Parathyroid adenoma (tissue), 2 donors: ENCODE data around the gene TBC1D13.
A peak's percentile ranks its signal among the peaks of the same experiment; 100 is the strongest.

Experiments
- H2AFZ ChIP-seq: fragments of 300-600 bp; sonication (generic); one replicate; pipeline ENCODE4 v1.7.0; 2017; ENCODE audit warnings: antibody characterized with exemption, mild to moderate bottlenecking
- H3K27ac ChIP-seq: fragments of 300-600 bp; sonication (generic); one replicate; pipeline ENCODE4 v1.7.0; 2017
- H3K27me3 ChIP-seq: fragments of 300-600 bp; sonication (generic); one replicate; pipeline ENCODE4 v1.7.0; 2017; ENCODE audit warnings: low read length; ENCODE audit not compliant: control insufficient read depth, insufficient read depth
- H3K36me3 ChIP-seq: fragments of 300-600 bp; sonication (generic); one replicate; pipeline ENCODE4 v1.7.0; 2017; ENCODE audit warnings: low read length; ENCODE audit not compliant: control insufficient read depth, insufficient read depth
- H3K4me1 ChIP-seq: fragments of 300-600 bp; sonication (generic); one replicate; pipeline ENCODE4 v1.7.0; 2017; ENCODE audit warnings: control low read depth
- H3K4me2 ChIP-seq: fragments of 300-600 bp; sonication (generic); one replicate; pipeline ENCODE4 v1.7.0; 2017; ENCODE audit warnings: low read length
- H3K4me3 ChIP-seq: fragments of 300-600 bp; sonication (generic); one replicate; pipeline ENCODE4 v1.7.0; 2017; ENCODE audit warnings: low read depth, low read length
- H3K79me2 ChIP-seq: fragments of 300-600 bp; sonication (generic); one replicate; pipeline ENCODE4 v1.7.0; 2017; ENCODE audit warnings: control low read depth
- H3K9ac ChIP-seq: fragments of 300-600 bp; sonication (generic); one replicate; pipeline ENCODE4 v1.7.0; 2017; ENCODE audit warnings: mild to moderate bottlenecking
- H3K9me3 ChIP-seq: fragments of 300-600 bp; sonication (generic); one replicate; pipeline ENCODE4 v1.7.0; 2017; ENCODE audit warnings: low read length; ENCODE audit not compliant: control insufficient read depth
- TF ChIP-seq, protein P1 (sequence below): fragments of 300-600 bp; sonication (generic); IDR thresholded peaks from one replicate; pipeline ENCODE4 v1.7.0; 2017; ENCODE audit warnings: antibody characterized with exemption, mild to moderate bottlenecking
- donor health status: primary hyperparathyroidism.

TBC1D13 gene

DNA sequence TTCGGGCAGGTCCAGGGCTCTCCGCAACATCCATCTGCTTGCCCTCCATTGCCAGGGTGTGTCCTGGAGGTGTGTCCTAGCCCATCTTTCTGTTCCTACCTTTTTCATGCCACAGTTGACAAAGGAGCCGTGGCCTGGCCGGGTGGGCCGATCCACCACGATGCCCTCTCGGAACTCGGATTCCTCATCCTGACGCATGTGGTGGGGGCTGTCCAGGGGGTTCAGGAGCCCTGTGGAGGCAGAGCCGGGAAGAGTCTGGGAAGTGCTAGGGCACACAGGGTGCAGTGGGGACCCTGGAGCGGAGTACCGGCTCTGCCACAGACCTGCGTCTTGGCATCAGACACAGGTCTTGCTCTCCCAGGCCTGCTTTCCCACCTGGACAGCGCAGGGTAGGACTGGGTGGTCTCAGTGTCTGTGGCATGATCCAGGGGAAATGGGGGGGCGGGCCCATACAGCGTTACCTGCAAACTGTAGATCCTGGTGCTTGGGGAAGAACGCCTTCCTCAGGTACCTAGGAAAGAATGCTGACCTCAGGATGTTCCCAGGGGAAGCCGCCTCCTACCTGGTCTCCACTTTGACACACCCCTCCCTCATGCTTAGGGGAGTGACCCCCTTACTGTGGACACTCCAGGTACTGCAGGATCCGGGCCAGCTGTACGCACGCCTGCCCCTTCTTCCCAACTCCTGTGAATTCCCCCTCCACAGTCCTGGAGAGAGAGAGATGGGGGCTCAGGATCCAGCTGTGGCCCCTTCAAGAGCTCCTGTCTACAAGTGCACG lies 39.1 kb downstream of the TBC1D13 start:
- H3K4me3 ChIP-seq: no peak overlapping the region
- no peak overlapping the region for H3K27ac ChIP-seq
- H3K9ac ChIP-seq: no peak overlapping the region
- TF ChIP-seq, protein P1, sequence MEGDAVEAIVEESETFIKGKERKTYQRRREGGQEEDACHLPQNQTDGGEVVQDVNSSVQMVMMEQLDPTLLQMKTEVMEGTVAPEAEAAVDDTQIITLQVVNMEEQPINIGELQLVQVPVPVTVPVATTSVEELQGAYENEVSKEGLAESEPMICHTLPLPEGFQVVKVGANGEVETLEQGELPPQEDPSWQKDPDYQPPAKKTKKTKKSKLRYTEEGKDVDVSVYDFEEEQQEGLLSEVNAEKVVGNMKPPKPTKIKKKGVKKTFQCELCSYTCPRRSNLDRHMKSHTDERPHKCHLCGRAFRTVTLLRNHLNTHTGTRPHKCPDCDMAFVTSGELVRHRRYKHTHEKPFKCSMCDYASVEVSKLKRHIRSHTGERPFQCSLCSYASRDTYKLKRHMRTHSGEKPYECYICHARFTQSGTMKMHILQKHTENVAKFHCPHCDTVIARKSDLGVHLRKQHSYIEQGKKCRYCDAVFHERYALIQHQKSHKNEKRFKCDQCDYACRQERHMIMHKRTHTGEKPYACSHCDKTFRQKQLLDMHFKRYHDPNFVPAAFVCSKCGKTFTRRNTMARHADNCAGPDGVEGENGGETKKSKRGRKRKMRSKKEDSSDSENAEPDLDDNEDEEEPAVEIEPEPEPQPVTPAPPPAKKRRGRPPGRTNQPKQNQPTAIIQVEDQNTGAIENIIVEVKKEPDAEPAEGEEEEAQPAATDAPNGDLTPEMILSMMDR: peak; percentile 17
- H3K4me1 ChIP-seq: no peaks in the 10 kb centered on the region
- H3K27me3 ChIP-seq: no peaks in the 10 kb centered on the region
- no peak overlapping the region for H2AFZ ChIP-seq
- no peaks in the 10 kb centered on the region for H3K36me3 ChIP-seq
- no peaks in the 10 kb centered on the region for H3K9me3 ChIP-seq
- no peaks in the 10 kb centered on the region for H3K79me2 ChIP-seq
- H3K4me2 ChIP-seq: no peak overlapping the region

DNA sequence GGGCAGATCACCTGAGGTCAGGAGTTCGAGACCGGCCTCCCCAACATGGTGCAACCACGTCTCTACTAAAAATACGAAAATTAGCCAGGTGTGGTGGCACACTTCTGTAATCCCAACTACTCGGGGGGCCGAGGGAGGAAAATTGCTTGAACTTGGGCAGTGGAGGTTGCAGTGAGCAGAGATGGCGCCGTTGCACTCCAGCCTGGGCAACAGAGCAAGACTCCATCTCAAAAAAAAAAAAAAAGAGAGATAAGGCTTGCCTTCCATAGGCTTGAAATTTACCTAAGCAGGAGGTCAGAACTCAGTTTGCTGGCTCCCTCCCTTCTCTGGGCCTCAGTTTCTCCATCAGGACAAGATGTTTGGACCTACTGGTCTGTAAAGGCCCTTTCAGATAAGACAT lies 41.2 kb downstream of the TBC1D13 start:
- Histone ChIP-seq H3K27ac (no peak overlapping the region), H3K36me3 (no peaks in the 10 kb centered on the region), H3K9ac (no peak overlapping the region), H3K9me3 (no peaks in the 10 kb centered on the region), H3K4me1 (no peaks in the 10 kb centered on the region), H2AFZ (no peak overlapping the region), H3K79me2 (no peaks in the 10 kb centered on the region), H3K4me3 (no peak overlapping the region), H3K4me2 (no peak overlapping the region), H3K27me3 (no peaks in the 10 kb centered on the region)
- TF ChIP-seq, protein P1: no peak

DNA sequence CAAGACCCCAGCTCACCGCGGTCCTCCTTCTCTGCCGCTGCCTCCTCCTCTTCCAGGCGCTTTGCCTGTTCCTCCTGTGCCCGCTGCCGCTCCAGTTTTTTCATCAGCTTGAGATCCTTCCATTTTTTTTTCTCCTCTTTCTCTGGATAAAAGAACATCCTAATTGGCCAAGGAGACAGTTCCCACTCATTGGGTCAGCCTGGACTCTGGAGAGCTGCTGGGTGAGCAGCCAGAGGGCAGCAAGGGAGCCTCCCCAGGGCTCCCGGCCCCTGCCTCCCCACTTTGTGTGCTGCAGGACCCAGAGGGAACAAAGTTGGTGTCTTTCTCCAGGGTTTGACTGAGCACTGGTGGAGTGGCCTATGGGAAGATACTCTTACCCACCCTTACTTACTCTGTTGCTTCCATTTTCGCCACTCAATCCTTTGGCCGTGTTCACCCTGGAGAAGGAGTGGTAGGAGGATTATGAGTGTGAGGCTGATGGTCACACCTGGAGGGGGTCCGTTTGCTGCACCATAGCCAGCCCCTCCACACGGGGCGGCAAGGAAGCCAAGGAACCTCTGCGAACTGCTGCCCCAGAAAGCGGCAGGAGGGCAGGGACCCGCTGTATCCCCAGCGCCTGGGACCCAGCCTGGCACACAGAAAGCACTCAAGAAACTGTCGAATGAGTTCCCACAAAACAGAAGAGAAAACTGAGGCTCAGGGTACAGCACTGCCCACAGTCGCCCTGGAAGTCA lies 41.8 kb downstream of the TBC1D13 start:
- H3K9ac ChIP-seq: no peak overlapping the region
- peak overlapping the region; percentile 24 for H3K27ac ChIP-seq
- no peaks in the 10 kb centered on the region for H3K79me2 ChIP-seq
- no peaks in the 10 kb centered on the region for H3K27me3 ChIP-seq
- H2AFZ ChIP-seq: peak overlapping the region; percentile 80
- H3K4me3 ChIP-seq: peak overlapping the region; percentile 71
- H3K4me1 ChIP-seq: no peaks in the 10 kb centered on the region
- TF ChIP-seq, protein P1: no peak
- no peaks in the 10 kb centered on the region for H3K36me3 ChIP-seq
- no peaks in the 10 kb centered on the region for H3K9me3 ChIP-seq
- H3K4me2 ChIP-seq: peak overlapping the region; percentile 91

DNA sequence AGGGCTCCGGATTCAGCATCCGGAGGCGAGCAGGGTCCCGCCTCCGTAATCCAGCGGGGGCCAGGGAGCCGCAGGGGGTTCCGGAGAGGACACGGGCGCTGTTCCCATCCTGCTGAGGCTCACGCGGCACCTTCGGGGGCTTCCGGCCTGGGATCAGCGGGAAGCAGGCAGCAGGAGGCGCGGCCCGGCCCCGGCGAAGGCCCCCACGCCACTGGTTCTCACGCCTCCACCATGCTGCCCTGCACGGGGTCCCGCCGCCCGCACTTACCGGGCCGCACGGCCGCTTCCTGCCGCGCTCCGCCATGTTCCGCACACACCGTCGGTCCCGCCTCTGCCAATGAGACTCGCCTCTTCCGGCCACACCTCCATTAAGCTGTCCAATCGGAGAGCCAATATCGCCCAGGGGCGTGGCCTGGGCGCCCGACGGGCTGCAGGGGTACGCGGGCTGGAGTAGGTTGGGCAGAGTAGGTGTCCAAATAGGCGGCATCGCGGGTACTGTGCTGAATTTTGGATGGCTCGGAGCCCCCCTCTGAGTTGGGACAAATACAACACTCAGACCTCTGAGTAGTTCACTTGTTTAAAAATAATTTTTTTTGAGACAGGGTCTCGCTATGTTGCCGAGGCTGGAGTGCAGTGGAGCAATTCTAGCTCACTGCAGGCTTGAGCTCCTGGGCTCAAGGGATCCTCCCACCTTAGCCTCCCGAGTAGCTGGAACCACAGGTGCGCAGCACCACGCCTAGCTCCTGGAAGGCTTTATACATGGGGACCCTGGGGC lies 42.6 kb downstream of the TBC1D13 start, which contains the start of gene SPOUT1:
SPOUT1 (minus strand) TSS at position 318 of the 775 bp plus-strand sequence; CDS start at position 304, 14 bp downstream.
- Histone ChIP-seq H3K36me3 (no peaks in the 10 kb centered on the region), H3K27ac (peak within 1 kb of the TSS; percentile 24), H3K4me1 (no peaks in the 10 kb centered on the region), H3K4me3 (peak within 1 kb of the TSS; percentile 71), H3K27me3 (no peaks in the 10 kb centered on the region), H3K9me3 (no peaks in the 10 kb centered on the region), H3K4me2 (peak within 1 kb of the TSS; percentile 91), H3K79me2 (no peaks in the 10 kb centered on the region), H3K9ac (no peak within 1 kb of the TSS), H2AFZ (peak within 1 kb of the TSS; percentile 80)
- TF ChIP-seq, protein P1: no peak
